Transverse colon (tissue), 4 donors: Measurements from ENCODE around the gene CDCA4. TPM values are rescaled to one million over a fixed set of nuclear protein-coding genes. Genes with fewer than 3 reads are reported as not detected.
"Not testable (repeated sequence)": the region's sequence is repeated elsewhere in the genome, so short reads cannot be mapped to it uniquely, and the experiment has no call there.

ENCODE experiments used
- DNase-seq: peaks from one replicate; pipeline ENCODE4 v3.0.0-alpha.2; 2019
- H3K27ac ChIP-seq, 4 donors: fragments of 200-600 bp; sonication (generic); 2 replicates each; pipeline ENCODE4 v1.5.1; 2016 to 2018; ENCODE audit warnings: inconsistent platforms in 4 of 4
- H3K27me3 ChIP-seq: fragments of 200-600 bp; sonication (generic); 2 replicates; pipeline ENCODE4 v1.5.1; 2017; ENCODE audit warnings: inconsistent platforms
- H3K36me3 ChIP-seq, 4 donors: fragments of 200-600 bp; sonication (generic); 2 replicates each; pipeline ENCODE4 v1.5.1; 2017 to 2019; ENCODE audit warnings: inconsistent platforms in 4 of 4
- H3K4me1 ChIP-seq, 4 donors: fragments of 200-600 bp; sonication (generic); 2 replicates each; pipeline ENCODE4 v1.5.1; 2017 to 2020; ENCODE audit warnings: inconsistent platforms in 4 of 4
- H3K4me3 ChIP-seq, 4 donors: fragments of 200-600 bp; sonication (generic); 1 replicate in 1 of 4; 2 replicates in 3 of 4; pipeline versions ENCODE4 v1.5.1 to v1.6.1; 2017 to 2019; ENCODE audit warnings: inconsistent platforms in 4 of 4
- H3K9me3 ChIP-seq, 2 donors: fragments of 200-600 bp; sonication (generic); 2 replicates each; pipeline ENCODE4 v1.5.1; 2017 to 2019; ENCODE audit warnings: inconsistent platforms in 2 of 2
- EP300 ChIP-seq: sonication (generic); formaldehyde crosslinking; IDR thresholded peaks from one replicate; pipeline ENCODE4 v1.6.1; 2017; ENCODE audit warnings: antibody characterized with exemption, low read depth
- POLR2A ChIP-seq: fragments of 450-650 bp; IDR thresholded peaks from one replicate; pipeline ENCODE4 v1.6.1; 2016; ENCODE audit warnings: antibody characterized with exemption, mild to moderate bottlenecking, moderate library complexity
- POLR2AphosphoS5 ChIP-seq, 3 donors: sonication (generic); formaldehyde crosslinking; IDR thresholded peaks; one replicate each; pipeline ENCODE4 v1.6.1; 2016; ENCODE audit warnings: antibody characterized with exemption in 3 of 3
- WGBS, 2 donors: methylation state at CpG; one replicate each; pipeline ENCODE4 v1.1.5; 2018; ENCODE audit warnings: low coverage in 1 of 2; 5-methylcytosine and 5-hydroxymethylcytosine counted together
- in situ Hi-C, 4 donors: fragments of 200-750 bp; cut with MboI; loops; one replicate each; pipeline versions ENCODE4 v1.15.0 to v1.15.1; 2017; ENCODE audit warnings: low sequenced_read_pairs in 3 of 4, low pct_ligation_motif_present in 1 of 4, low pct_unique_long_range_greater_than_20kb in 1 of 4
- intact Hi-C: fragments of 100-400 bp; cut with DNase I; formaldehyde crosslinking; loops from one replicate; pipeline ENCODE4 v1.15.1; 2023; ENCODE audit warnings: low total_unique reads
- total RNA-seq, 4 donors: library from RNA; depleted of rRNA; stranded (reverse); fragments of >200 nt; gene quantifications; one replicate each; pipeline ENCODE4 v1.1.0, GENCODE V29; 2016
- TF ChIP-seq, protein P1 (sequence below), 5 experiments: fragments of 200-600 bp in 3 of 5; fragments of 450-650 bp in 2 of 5; sonication (generic) in 3 of 5; IDR thresholded peaks; 1 replicate in 2 of 5; 2 replicates in 3 of 5; pipeline ENCODE4 v1.5.1; 2016 to 2017; ENCODE audit warnings: antibody characterized with exemption in 5 of 5, inconsistent platforms in 3 of 5, mild to moderate bottlenecking in 2 of 5, moderate library complexity in 1 of 5

Gene CDCA4
- total RNA-seq, 4 donors from 2014 or later = 0.80 to 7.5 (median 4.5) TPM

DNA sequence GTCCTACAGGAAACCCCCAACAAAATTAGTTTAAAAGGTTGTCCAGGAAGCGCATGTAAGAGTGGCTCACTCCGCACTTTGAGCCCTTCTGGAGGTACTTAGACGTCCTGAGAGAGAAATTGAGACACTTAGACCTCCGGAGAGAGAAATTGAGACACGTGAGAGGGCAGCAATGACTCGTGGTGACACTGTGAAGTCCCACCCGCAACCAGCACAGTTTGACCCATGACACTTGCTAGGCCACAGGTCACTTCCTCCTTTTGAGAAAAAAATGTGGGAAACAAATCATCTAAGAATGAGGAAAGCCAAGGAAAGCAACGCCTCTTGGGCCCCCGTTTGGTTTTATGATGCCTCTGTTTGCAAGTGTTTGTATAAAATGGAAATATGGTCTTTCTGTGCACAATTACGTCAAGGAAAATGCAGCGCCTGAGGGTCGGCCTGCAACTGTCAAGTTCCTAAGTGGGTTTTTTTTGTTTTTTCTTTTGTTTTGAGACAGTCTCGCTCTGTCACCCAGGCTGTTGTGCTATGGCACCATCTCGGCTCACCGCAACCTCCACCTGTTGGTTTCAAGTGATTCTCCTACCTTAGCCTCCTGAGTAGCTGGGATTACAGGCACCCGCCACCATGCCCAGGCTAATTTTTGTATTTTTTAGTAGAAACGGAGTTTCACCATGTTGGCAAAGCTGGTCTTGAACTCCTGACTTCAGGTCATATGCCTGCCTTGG, 13.6 kb upstream of the CDCA4 start:
- peaks cover 0 to 2% (median 0%) of the 10 kb centered on the region in 4 donors for H3K4me1 ChIP-seq
- H3K9me3 ChIP-seq = no peaks in the 10 kb centered on the region
- H3K4me3 ChIP-seq = no peak overlapping the region
- in situ Hi-C loops (no loop called here), intact Hi-C loops (no loop called here)
- H3K27me3 ChIP-seq = no peaks in the 10 kb centered on the region
- TF ChIP-seq POLR2AphosphoS5 (IDR thresholded peaks at IDR 0.05) (no peak), EP300 (no peak), POLR2A (no peak)
- TF ChIP-seq, protein P1, sequence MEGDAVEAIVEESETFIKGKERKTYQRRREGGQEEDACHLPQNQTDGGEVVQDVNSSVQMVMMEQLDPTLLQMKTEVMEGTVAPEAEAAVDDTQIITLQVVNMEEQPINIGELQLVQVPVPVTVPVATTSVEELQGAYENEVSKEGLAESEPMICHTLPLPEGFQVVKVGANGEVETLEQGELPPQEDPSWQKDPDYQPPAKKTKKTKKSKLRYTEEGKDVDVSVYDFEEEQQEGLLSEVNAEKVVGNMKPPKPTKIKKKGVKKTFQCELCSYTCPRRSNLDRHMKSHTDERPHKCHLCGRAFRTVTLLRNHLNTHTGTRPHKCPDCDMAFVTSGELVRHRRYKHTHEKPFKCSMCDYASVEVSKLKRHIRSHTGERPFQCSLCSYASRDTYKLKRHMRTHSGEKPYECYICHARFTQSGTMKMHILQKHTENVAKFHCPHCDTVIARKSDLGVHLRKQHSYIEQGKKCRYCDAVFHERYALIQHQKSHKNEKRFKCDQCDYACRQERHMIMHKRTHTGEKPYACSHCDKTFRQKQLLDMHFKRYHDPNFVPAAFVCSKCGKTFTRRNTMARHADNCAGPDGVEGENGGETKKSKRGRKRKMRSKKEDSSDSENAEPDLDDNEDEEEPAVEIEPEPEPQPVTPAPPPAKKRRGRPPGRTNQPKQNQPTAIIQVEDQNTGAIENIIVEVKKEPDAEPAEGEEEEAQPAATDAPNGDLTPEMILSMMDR (IDR thresholded peaks at IDR 0.05) = no peak
- 82 to 89% methylated on average over 11 to 17 of the region's 17 CpGs for WGBS, 2 donors
- H3K36me3 ChIP-seq = no peaks in the 10 kb centered on the region
- DNase-seq = no peak
- no peak overlapping the region for H3K27ac ChIP-seq

DNA sequence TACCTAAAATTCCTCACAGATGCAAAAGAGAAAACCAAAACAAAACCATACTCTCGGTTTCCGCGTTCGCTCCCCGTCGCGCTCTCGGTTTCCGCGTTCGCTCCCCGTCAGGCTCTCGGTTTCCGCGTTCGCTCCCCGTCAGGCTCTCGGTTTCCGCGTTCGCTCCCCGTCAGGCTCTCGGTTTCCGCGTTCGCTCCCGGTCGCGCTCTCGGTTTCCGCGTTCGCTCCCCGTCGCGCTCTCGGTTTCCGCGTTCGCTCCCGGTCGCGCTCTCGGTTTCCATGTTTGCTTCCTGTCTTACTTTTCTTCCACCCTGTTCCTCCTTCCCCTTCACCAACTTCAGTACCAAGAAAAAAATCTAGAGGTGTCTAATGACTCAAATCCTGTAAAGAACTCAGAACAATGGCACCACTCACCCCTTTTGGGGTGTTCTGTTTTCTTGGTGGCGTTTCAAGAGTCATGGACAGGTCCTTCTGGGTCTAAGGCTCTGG, 12.6 kb upstream of the CDCA4 start:
- H3K27me3 ChIP-seq, intact Hi-C loops, DNase-seq, H3K36me3 ChIP-seq, H3K4me1 ChIP-seq, in situ Hi-C loops, H3K9me3 ChIP-seq: not testable (repeated sequence)
- Histone ChIP-seq H3K27ac (peak overlapping the region; percentile 34 to 69 (median 50)), H3K4me3 (peak overlapping the region; percentile 16 to 43 (median 38))
- 10 to 17% methylated on average over 4 to 45 of the region's 45 CpGs for WGBS, 2 donors

DNA sequence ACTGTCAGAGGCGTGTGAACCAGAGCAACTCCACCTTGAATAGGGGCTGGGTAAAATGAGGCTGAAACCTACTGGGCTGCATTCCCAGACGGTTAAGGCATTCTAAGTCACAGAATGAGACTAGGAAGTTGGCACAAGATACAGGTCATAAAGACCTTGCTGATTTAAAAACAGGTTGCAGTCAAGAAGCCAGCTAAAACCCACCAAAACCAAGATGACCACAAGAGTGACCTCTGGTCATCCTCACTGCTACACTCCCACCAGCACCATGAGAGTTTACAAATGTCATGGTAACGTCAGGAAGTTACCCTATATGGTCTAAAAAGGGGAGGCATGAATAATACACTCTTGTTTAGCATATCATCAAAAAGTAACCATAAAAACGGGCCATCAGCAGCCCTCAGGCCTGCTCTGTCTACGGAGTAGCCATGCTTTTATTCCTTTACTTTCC, 11.6 kb upstream of the CDCA4 start:
- H3K4me1 ChIP-seq, H3K9me3 ChIP-seq, H3K27me3 ChIP-seq, H3K36me3 ChIP-seq, in situ Hi-C loops, intact Hi-C loops, DNase-seq: not testable (repeated sequence)
- Histone ChIP-seq H3K27ac (peak overlapping the region in 2 of 4 donors; percentile 58 to 69), H3K4me3 (peak overlapping the region in 1 of 4 donors; percentile 41)
- 50 to 62% methylated on average over 4 to 5 of the region's 5 CpGs for WGBS, 2 donors

- Histone ChIP-seq H3K27me3 (no peaks in the 10 kb centered on the region), H3K36me3 (no peaks in the 10 kb centered on the region), H3K4me3 (no peak overlapping the region), H3K27ac (no peak overlapping the region), H3K4me1 (peaks cover 0 to 2% (median 0%) of the 10 kb centered on the region in 4 donors), H3K9me3 (no peaks in the 10 kb centered on the region)
- 85% methylated on average over 9 of the region's 9 CpGs; no CpG with 5 or more reads in 1 of the 2 donors for WGBS, 2 donors
- no peak for DNase-seq
- intact Hi-C loops = no loop called here
- in situ Hi-C loops = no loop called here
- TF ChIP-seq POLR2A = no peak
- TF ChIP-seq, protein P1 (IDR thresholded peaks at IDR 0.05) = no peak
- no peak for TF ChIP-seq POLR2AphosphoS5 (IDR thresholded peaks at IDR 0.05)
- no peak for TF ChIP-seq EP300
Measured at GRCh38 chr14:105030836-105031396, 10.0 kb upstream of the CDCA4 start.

DNA sequence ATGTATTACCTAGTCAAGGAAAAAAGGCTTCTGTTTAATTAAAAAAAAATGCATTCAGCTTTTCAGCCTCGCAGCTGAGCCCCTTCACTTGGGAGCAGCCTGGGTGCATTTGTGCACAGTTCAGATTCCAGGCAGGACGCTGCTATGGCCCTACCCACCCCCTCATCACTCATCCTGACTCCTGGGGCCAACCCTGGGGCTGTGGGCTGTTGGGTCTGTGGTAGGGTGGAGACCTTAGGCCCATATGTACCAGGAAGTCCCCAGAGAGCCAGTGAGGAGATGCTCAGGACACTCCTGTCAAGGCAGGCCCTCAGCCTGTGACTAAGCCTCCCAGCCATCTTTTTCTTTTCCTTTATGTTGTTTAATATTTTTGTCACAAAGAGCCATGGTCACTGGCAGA, 9.3 kb upstream of the CDCA4 start:
- Histone ChIP-seq H3K9me3 (no peaks in the 10 kb centered on the region), H3K27me3 (no peaks in the 10 kb centered on the region), H3K27ac (no peak overlapping the region), H3K4me1 (peaks cover 0 to 2% (median 0%) of the 10 kb centered on the region in 4 donors), H3K4me3 (no peak overlapping the region), H3K36me3 (no peaks in the 10 kb centered on the region)
- TF ChIP-seq POLR2A = no peak
- TF ChIP-seq POLR2AphosphoS5 (IDR thresholded peaks at IDR 0.05) = no peak
- TF ChIP-seq EP300 = no peak
- TF ChIP-seq, protein P1 (IDR thresholded peaks at IDR 0.05) = no peak
- in situ Hi-C loops (no loop called here), intact Hi-C loops (no loop called here)
- WGBS, 2 donors = 87% methylated on average over 2 of the region's 2 CpGs; no CpG with 5 or more reads in 1 of the 2 donors
- no peak for DNase-seq
